ENCODE results near the gene PTPRM. TPM values are rescaled to one million over a fixed set of nuclear protein-coding genes. Genes with fewer than 3 reads are reported as not detected.

Gene PTPRM
- total RNA-seq, 1 experiment from 2014 or later = 45.6 TPM

- ChIA-PET POLR2A (ENCODE audit: unreplicated experiment) (no interaction called here), CTCF (no interaction called here)
- Histone ChIP-seq H3K79me2 (ENCODE audit: low read length) (no peaks in the 10 kb centered on the region), H2AFZ (ENCODE audit: low read length) (no peak overlapping the region), H3K27ac (ENCODE audit: low read length) (no peak overlapping the region), H3K4me2 (ENCODE audit: low read length) (no peak overlapping the region), H3K4me1 (ENCODE audit: insufficient read depth, low read length) (peaks cover 29% of the 10 kb centered on the region), H3K9me2 (replicated peaks; ENCODE audit: low read length) (no peaks in the 10 kb centered on the region), H3K4me3 (ENCODE audit: low read length) (no peak overlapping the region), H3K9ac (ENCODE audit: low read length) (no peak overlapping the region), H3K36me3 (ENCODE audit: low read depth, low read length) (no peaks in the 10 kb centered on the region), H3K9me3 (ENCODE audit: low read length) (no peaks in the 10 kb centered on the region), H4K20me1 (ENCODE audit: low read length) (no peaks in the 10 kb centered on the region), H3F3A (ENCODE audit: low read length, unreplicated experiment) (no peaks in the 10 kb centered on the region), H3K27me3 (ENCODE audit: low read length) (no peaks in the 10 kb centered on the region)
- TF ChIP-seq EZH2phosphoT487 (IDR thresholded peaks at IDR 0.05; ENCODE audit: borderline replicate concordance, low read length) (no peak), CTCF (conservative IDR thresholded peaks at IDR 0.05; ENCODE audit: low read depth, low read length) (no peak), EZH2 (IDR thresholded peaks at IDR 0.05; ENCODE audit: low read length, unreplicated experiment) (no peak)
- no peak for DNase-seq
- no peak for ATAC-seq
- BruUV-seq (replicated peaks) = no TSS peak
- intact Hi-C loops (cut with micrococcal nuclease) = no loop called here
These were observed 765.2 kb downstream of the PTPRM start for GRCh38 chr18:8332286-8332685.

DNA sequence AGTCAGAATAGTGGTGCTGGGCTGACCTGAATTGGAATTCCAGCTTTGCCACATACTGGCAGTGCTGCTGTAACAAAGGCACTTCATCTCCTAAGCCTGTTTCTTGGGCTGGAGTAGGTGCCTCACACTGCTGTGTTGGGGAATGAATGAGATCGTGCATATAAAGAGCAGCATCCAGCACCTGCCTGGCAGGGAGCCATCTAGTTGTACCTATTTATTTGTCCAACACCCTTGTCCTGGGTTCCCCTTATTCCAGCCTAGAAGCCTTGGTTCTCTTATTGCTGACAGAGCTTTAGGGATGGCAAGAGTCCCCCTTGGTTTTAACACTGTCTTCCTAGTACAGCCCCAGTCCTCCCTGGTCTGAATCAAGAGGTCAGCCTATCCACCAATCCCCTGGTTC is 766.8 kb downstream of the PTPRM start:
- intact Hi-C loops (cut with micrococcal nuclease) = no loop called here
- Histone ChIP-seq H3K4me3 (ENCODE audit: low read length) (no peak overlapping the region), H4K20me1 (ENCODE audit: low read length) (no peaks in the 10 kb centered on the region), H3F3A (ENCODE audit: low read length, unreplicated experiment) (no peaks in the 10 kb centered on the region), H3K27ac (ENCODE audit: low read length) (no peak overlapping the region), H3K79me2 (ENCODE audit: low read length) (no peaks in the 10 kb centered on the region), H3K9me2 (replicated peaks; ENCODE audit: low read length) (no peaks in the 10 kb centered on the region), H3K4me2 (ENCODE audit: low read length) (no peak overlapping the region), H3K9me3 (ENCODE audit: low read length) (no peaks in the 10 kb centered on the region), H3K36me3 (ENCODE audit: low read depth, low read length) (no peaks in the 10 kb centered on the region), H3K27me3 (ENCODE audit: low read length) (no peaks in the 10 kb centered on the region), H3K9ac (ENCODE audit: low read length) (no peak overlapping the region), H2AFZ (ENCODE audit: low read length) (no peak overlapping the region), H3K4me1 (ENCODE audit: insufficient read depth, low read length) (peaks cover 13% of the 10 kb centered on the region)
- ATAC-seq = no peak
- ChIA-PET POLR2A (ENCODE audit: unreplicated experiment) (no interaction called here), CTCF (no interaction called here)
- no TSS peak for BruUV-seq (replicated peaks)
- no peak for TF ChIP-seq EZH2 (IDR thresholded peaks at IDR 0.05; ENCODE audit: low read length, unreplicated experiment)
- no peak for TF ChIP-seq EZH2phosphoT487 (IDR thresholded peaks at IDR 0.05; ENCODE audit: borderline replicate concordance, low read length)
- TF ChIP-seq CTCF (conservative IDR thresholded peaks at IDR 0.05; ENCODE audit: low read depth, low read length) = no peak
- DNase-seq = no peak

GRCh38 chr18:8337211-8337610 is 770.1 kb downstream of the PTPRM start:
- Histone ChIP-seq H4K20me1 (ENCODE audit: low read length) (no peaks in the 10 kb centered on the region), H3F3A (ENCODE audit: low read length, unreplicated experiment) (no peaks in the 10 kb centered on the region), H2AFZ (ENCODE audit: low read length) (no peak overlapping the region), H3K9me2 (replicated peaks; ENCODE audit: low read length) (no peaks in the 10 kb centered on the region), H3K9ac (ENCODE audit: low read length) (no peak overlapping the region), H3K27ac (ENCODE audit: low read length) (no peak overlapping the region), H3K36me3 (ENCODE audit: low read depth, low read length) (no peaks in the 10 kb centered on the region), H3K4me1 (ENCODE audit: insufficient read depth, low read length) (peaks cover 22% of the 10 kb centered on the region), H3K27me3 (ENCODE audit: low read length) (no peaks in the 10 kb centered on the region), H3K9me3 (ENCODE audit: low read length) (no peaks in the 10 kb centered on the region), H3K4me2 (ENCODE audit: low read length) (no peak overlapping the region), H3K4me3 (ENCODE audit: low read length) (no peak overlapping the region), H3K79me2 (ENCODE audit: low read length) (no peaks in the 10 kb centered on the region)
- CTCF ChIA-PET = no interaction called here
- no TSS peak for BruUV-seq (replicated peaks)
- TF ChIP-seq CTCF (conservative IDR thresholded peaks at IDR 0.05; ENCODE audit: low read depth, low read length) = no peak
- TF ChIP-seq EZH2 (IDR thresholded peaks at IDR 0.05; ENCODE audit: low read length, unreplicated experiment) = no peak
- TF ChIP-seq EZH2phosphoT487 (IDR thresholded peaks at IDR 0.05; ENCODE audit: borderline replicate concordance, low read length) = no peak
- POLR2A ChIA-PET (ENCODE audit: unreplicated experiment) = no interaction called here
- ATAC-seq = no peak
- intact Hi-C loops (cut with micrococcal nuclease) = no loop called here
- no peak for DNase-seq
